Endothelial cell of umbilical vein (primary cell): ENCODE measurements around the gene ASMT.

ENCODE experiments used
- CTCF ChIP-seq, 2 donors: IDR thresholded peaks; 1 replicate in 1 of 2; 2 replicates in 1 of 2; pipeline ENCODE4 v1.5.1; 2011; ENCODE audit warnings: low read length in 2 of 2, mild to moderate bottlenecking in 2 of 2, moderate library complexity in 2 of 2, control low read depth in 1 of 2, inconsistent platforms in 1 of 2, low read depth in 1 of 2; ENCODE audit not compliant: insufficient read depth in 1 of 2; ENCODE audit errors: extremely low read depth in 1 of 2
- EZH2 ChIP-seq: IDR thresholded peaks from 2 replicates; pipeline ENCODE4 v1.6.1; 2012; ENCODE audit warnings: borderline replicate concordance, low read depth, mild to moderate bottlenecking, moderate library complexity, low read length, inconsistent platforms; ENCODE audit not compliant: severe bottlenecking
- FOS ChIP-seq: IDR thresholded peaks from 2 replicates; pipeline ENCODE4 v1.6.1; 2011; ENCODE audit warnings: mild to moderate bottlenecking, low read length, moderate library complexity, borderline replicate concordance; ENCODE audit not compliant: insufficient read depth
- GATA2 ChIP-seq: IDR thresholded peaks from 2 replicates; pipeline ENCODE4 v1.7.0; 2011; ENCODE audit warnings: low read depth, mild to moderate bottlenecking, moderate library complexity, mixed read lengths, low read length; ENCODE audit not compliant: insufficient read length, insufficient read depth
- JUN ChIP-seq: IDR thresholded peaks from 2 replicates; pipeline ENCODE4 v1.6.1; 2011; ENCODE audit warnings: borderline replicate concordance, low read depth; ENCODE audit not compliant: insufficient read length, insufficient read depth
- MAX ChIP-seq: IDR thresholded peaks from 2 replicates; pipeline ENCODE4 v1.6.1; 2011; ENCODE audit not compliant: insufficient read depth, insufficient read length
- MYC ChIP-seq: IDR thresholded peaks from one replicate; pipeline ENCODE4 v1.6.1; 2011; ENCODE audit warnings: mild to moderate bottlenecking, low read depth, low read length
- POLR2A ChIP-seq: IDR thresholded peaks from 2 replicates; pipeline ENCODE4 v1.6.1; 2012; ENCODE audit warnings: low read depth, mild to moderate bottlenecking, control low read depth, low read length
- POLR2AphosphoS5 ChIP-seq: IDR thresholded peaks from 2 replicates; pipeline ENCODE4 v1.6.1; 2012; ENCODE audit warnings: low read depth, mild to moderate bottlenecking, control low read depth, low read length, moderate library complexity; ENCODE audit not compliant: insufficient read depth

- TF ChIP-seq CTCF (IDR thresholded peaks at IDR 0.05; ENCODE audit: extremely low read depth in 1 of 2, insufficient read depth in 1 of 2, low read depth in 1 of 2, low read length in 2 of 2) (no peak), MYC (no peak), EZH2 (no peak), POLR2A (no peak), POLR2AphosphoS5 (no peak), GATA2 (no peak), MAX (no peak), FOS (no peak), JUN (no peak)
Observed at GRCh38 chrX:1679238-1679637, 64.4 kb downstream of the ASMT start.
